Muscle layer of duodenum (tissue), 2 donors: ENCODE measurements around the gene BFSP1.

Experiments used
- H3K27ac ChIP-seq: one replicate; pipeline ENCODE4 v1.7.0; 2013; ENCODE audit warnings: mild to moderate bottlenecking, low read length
- H3K27me3 ChIP-seq: one replicate; pipeline ENCODE4 v1.7.0; 2013; ENCODE audit warnings: low read depth, mild to moderate bottlenecking, control low read depth, low read length
- H3K36me3 ChIP-seq, 2 donors: one replicate each; pipeline ENCODE4 v1.7.0; 2013; ENCODE audit warnings: low read length in 2 of 2, control low read depth in 1 of 2, mild to moderate bottlenecking in 1 of 2; ENCODE audit not compliant: insufficient read depth in 2 of 2, control insufficient read depth in 1 of 2
- H3K4me1 ChIP-seq, 2 donors: one replicate each; pipeline ENCODE4 v1.7.0; 2013; ENCODE audit warnings: low read length in 2 of 2, mild to moderate bottlenecking in 2 of 2, control low read depth in 1 of 2, moderate library complexity in 1 of 2; ENCODE audit not compliant: insufficient read depth in 2 of 2, control insufficient read depth in 1 of 2
- H3K4me3 ChIP-seq, 2 donors: one replicate each; pipeline ENCODE4 v1.7.0; 2013; ENCODE audit warnings: low read length in 2 of 2, low read depth in 1 of 2, mild to moderate bottlenecking in 1 of 2
- H3K9me3 ChIP-seq, 2 donors: one replicate each; pipeline ENCODE4 v1.7.0; 2013; ENCODE audit warnings: low read length in 2 of 2, control low read depth in 1 of 2, mild to moderate bottlenecking in 1 of 2; ENCODE audit not compliant: control insufficient read depth in 1 of 2
- donor health status: healthy.

BFSP1 gene

DNA sequence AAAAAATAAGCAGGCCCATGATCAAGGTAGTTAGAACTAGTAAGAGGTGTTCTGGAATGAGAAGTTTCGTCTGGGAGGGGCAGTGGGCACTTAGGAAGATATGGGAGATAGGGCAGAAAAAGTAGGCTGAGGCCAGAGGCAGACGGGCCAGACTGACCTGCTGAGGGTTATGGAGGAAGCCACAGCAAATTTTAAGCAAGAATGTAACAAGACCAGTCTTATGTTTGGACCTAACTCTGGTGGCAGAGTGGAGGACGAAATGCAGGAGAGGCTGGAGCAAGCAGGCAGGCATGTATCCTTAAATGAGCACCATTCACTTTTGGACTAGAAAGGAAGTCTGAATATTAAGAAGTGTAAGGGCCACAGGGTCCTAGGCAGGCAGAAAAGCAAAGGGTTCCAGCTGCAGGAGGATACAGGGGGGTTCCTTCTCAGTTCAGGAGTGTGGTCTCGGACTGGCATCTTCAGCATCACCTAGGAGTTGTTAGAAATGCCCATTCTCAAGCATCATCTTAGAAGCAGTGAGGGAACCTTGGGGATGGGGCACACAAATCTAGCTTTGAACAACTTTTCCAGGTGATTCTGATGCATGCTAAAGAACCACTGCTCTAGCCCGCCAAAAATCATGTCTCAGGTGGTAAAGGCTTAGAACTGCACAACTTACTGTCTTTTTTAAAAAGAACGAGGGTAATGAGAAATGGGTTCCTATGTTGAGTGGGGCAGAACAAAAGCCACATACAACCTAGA, 37.0 kb upstream of the BFSP1 start:
- Histone ChIP-seq H3K36me3 (peaks cover 0 to 11% of the 10 kb centered on the region in 2 donors), H3K9me3 (no peaks in the 10 kb centered on the region), H3K4me3 (peak overlapping the region; percentile 49 to 82), H3K4me1 (peaks cover 0 to 11% of the 10 kb centered on the region in 2 donors), H3K27me3 (no peaks in the 10 kb centered on the region), H3K27ac (peak overlapping the region; percentile 90)

DNA sequence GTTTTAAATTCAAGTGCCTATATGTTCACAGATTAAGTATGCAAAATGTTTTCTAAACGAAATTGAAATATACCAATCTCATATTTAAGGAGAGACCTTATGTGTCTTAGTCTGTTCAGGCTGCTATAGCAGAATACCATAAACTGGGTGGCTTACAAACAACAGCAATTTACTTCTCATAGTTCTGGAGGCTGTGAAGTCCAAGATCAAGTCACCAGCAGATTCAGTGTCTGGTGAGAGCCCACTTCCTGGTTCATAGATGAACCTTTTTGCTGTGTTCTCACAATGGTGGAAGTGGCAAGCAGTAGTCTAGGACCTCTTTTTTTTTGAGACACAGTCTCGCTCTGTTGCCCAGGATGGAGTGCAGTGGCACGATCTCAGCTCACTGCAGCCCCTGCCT, 35.2 kb upstream of the BFSP1 start:
- H3K9me3 ChIP-seq = no peaks in the 10 kb centered on the region
- no peak overlapping the region for H3K27ac ChIP-seq
- peaks cover 0 to 14% of the 10 kb centered on the region in 2 donors for H3K36me3 ChIP-seq
- no peak overlapping the region for H3K4me3 ChIP-seq
- peaks cover 0 to 8% of the 10 kb centered on the region in 2 donors for H3K4me1 ChIP-seq
- no peaks in the 10 kb centered on the region for H3K27me3 ChIP-seq

DNA sequence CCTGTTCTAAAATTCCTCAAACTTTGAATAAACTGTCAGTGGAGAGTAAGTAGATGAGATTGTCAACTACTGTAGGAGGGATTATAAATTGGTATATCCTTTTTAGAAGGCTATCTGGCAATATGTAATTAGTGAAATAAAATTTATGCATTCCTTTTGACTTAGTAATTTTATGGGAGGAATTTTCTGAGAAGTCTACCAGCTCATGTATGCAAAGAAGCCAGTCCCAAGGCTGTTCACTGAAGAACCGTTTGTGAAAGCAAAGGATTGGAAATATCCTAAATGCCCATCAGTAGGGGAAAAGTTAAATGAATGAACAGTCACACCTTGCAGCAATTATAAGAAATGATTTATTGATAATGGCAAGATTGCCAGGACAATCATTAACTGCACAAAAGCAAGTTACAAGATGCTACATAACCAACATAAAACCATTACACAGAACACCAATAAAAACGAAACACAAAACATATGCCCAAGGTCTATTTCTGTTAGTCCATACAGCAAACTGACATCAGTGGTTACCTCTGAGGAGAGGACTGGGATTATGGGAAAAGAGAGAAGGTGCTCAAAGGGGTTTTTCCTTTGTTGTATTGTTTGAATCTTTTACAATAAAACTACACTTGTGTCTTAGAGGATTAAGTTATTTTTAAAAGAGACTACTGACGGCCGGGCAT, 34.1 kb upstream of the BFSP1 start:
- no peak overlapping the region for H3K27ac ChIP-seq
- H3K9me3 ChIP-seq = no peaks in the 10 kb centered on the region
- no peaks in the 10 kb centered on the region for H3K27me3 ChIP-seq
- no peak overlapping the region for H3K4me3 ChIP-seq
- H3K36me3 ChIP-seq = peaks cover 0 to 9% of the 10 kb centered on the region in 2 donors
- H3K4me1 ChIP-seq = peaks cover 0 to 12% of the 10 kb centered on the region in 2 donors

DNA sequence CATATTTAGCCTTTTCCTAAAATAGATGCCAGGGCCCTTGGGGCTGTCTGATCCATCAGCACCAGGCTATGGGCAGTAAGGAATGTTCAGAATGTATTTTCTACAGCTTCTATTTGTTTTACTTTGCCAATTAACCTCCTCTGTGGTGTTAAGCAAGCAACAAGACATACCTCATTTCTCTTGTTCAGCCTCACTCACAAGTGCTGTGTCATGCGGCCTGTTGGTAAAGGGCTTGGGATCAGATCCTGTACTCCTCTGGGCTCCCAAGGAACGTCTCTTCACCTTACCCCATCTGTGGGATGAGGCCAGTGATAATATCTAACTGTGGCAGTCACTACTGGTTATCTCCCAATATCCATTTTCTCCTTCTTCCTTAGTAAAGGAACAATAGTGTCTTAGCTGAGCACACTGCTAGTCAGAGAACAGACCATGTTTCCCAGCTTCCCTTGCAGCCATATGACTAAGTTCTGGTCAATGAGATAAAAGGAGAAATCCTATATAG, 31.7 kb upstream of the BFSP1 start:
- H3K27me3 ChIP-seq = no peaks in the 10 kb centered on the region
- peaks cover 0 to 11% of the 10 kb centered on the region in 2 donors for H3K36me3 ChIP-seq
- peak overlapping the region; percentile 81 for H3K27ac ChIP-seq
- peaks cover 13 to 17% of the 10 kb centered on the region in 2 donors for H3K4me1 ChIP-seq
- H3K4me3 ChIP-seq = no peak overlapping the region
- no peaks in the 10 kb centered on the region for H3K9me3 ChIP-seq

DNA sequence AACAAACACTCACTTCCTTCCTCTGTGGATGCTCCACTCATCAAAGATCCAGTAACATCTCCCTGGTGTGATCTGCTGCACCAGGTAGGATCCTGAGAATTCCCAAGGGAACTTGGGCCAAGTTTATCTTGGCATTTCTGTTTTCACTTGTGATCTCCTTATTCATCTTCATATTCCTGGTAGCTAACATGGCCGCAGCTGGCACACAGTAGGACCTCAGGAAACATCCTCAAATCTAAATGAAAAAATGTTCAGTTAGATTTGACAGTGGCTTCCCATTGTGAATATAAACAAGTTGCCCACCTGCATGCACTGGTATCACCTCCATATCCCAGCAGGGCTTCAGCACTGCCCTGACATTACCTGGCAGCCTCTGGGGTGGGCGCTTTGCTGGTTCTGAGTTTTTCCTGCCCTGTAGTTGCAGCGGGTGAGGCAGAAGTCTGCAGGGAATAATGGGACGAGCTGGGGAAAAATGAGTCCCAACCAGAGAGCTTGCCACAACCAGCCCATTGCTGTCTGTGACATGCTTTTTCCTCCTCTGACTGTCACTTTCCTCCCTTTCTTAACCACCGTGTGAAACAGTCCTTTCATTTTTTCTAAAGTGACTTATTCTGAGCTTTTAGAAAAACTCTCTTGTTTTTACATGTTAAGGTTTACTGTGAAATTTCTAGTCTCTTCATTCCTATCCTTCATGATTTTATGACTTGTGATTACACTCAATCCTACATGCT, 29.3 kb upstream of the BFSP1 start:
- peak overlapping the region; percentile 18 for H3K27ac ChIP-seq

DNA sequence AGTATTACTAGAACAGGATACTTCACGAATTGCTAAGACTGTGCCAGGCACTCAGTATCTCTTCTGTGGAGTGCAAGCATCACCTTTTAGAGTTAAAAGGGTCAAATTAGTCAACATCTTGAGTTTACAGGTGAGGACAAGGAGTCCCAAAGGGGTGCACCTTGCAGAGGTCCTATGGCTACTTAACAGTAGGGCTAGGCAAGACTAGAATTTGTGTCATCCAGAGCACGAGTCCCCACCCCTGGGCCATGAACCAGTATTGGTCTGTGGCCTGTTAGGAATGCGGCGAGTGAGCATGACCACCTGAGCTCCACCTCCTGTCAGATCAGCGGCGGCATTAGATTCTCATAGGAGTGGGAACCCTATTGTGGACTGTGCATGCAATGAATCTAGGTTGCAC, 28.2 kb upstream of the BFSP1 start:
- H3K27ac ChIP-seq = peak overlapping the region; percentile 96
- H3K9me3 ChIP-seq = no peaks in the 10 kb centered on the region
- peaks cover 24 to 32% of the 10 kb centered on the region in 2 donors for H3K4me1 ChIP-seq
- H3K4me3 ChIP-seq = no peak overlapping the region
- no peaks in the 10 kb centered on the region for H3K27me3 ChIP-seq
- peaks cover 0 to 13% of the 10 kb centered on the region in 2 donors for H3K36me3 ChIP-seq

More for the DNA sequence above, 29.3 kb upstream of the BFSP1 start:
- H3K4me3 ChIP-seq = no peak overlapping the region
- H3K9me3 ChIP-seq = no peaks in the 10 kb centered on the region
- peaks cover 0 to 13% of the 10 kb centered on the region in 2 donors for H3K36me3 ChIP-seq
- peaks cover 24 to 32% of the 10 kb centered on the region in 2 donors for H3K4me1 ChIP-seq
- no peaks in the 10 kb centered on the region for H3K27me3 ChIP-seq

DNA sequence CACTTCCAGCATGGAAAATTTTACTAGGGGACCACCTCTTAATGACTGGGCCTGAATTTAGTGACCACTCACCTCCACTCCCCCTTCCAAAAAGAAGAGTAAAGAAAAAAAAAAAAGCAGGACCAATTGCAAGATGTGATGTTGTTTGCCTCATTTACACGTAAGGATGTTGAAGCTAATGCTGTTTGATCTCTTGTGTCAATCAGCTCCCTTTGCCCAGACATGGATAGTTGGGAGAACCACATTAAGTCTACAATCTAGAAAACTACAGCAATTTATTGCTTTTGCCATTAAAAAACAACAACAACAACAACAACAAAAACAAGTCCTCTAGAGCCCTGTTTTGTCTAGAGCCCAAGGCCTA, 27.7 kb upstream of the BFSP1 start:
- Histone ChIP-seq H3K27me3 (no peaks in the 10 kb centered on the region), H3K36me3 (peaks cover 0 to 13% of the 10 kb centered on the region in 2 donors), H3K4me3 (peak overlapping the region in 1 of 2 donors; percentile 52), H3K4me1 (peaks cover 24 to 32% of the 10 kb centered on the region in 2 donors), H3K27ac (peak overlapping the region; percentile 96), H3K9me3 (no peaks in the 10 kb centered on the region)

DNA sequence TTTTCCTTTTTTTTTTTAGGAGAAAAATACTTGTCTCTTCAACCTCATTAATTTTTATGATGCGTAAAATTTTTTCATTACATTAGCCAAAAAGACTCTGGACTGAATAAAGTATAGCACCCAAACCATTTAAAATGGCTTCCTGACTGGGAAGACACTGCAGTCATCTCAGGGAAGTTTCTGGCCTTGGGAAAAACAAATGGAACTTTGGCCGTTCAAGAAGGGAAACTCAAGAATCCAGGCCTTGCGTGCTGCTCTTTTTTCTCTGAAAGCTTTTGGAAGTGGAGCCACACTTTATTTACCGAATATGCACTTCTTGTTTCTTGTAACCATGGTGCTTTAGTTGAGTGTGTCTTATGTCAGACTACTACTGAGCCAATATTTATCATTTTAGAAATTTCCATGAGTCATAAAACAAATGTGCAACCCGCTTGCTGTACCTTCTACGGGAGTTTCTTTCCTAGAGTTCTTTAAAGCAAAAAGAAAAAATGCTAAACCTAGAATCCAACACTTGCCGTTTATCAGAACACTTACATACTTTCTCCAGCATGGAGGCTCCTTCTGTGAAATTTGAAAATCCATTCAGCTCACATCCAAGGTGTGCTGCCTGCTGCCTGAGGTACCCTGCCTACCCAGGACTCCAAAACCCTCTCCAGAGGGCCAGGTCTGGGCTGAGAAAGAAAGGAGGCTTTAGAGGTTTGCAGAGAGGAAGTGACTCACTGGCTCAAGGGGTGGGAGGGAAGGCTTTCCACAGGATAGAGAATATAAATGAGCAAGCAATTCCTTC, 27.2 kb upstream of the BFSP1 start:
- peak overlapping the region; percentile 96 for H3K27ac ChIP-seq
- H3K4me1 ChIP-seq = peaks cover 24 to 32% of the 10 kb centered on the region in 2 donors
- no peaks in the 10 kb centered on the region for H3K9me3 ChIP-seq
- peak overlapping the region in 1 of 2 donors; percentile 52 for H3K4me3 ChIP-seq
- peaks cover 0 to 13% of the 10 kb centered on the region in 2 donors for H3K36me3 ChIP-seq
- no peaks in the 10 kb centered on the region for H3K27me3 ChIP-seq

DNA sequence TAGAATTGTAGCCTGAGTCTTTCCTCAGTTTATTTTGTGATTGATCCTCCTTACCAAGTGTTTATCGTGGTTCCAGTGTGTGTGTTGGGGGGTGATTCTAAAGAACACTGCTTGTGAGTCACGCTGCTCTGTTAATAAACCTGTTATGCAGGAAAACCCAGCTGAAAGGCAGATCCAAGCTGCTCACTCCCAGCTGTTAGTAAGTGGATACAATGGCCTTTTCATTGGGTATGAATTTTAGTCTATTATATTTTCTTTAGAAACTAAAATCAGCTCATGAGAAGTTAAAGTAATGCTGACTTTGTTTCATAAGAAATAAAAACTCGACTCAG, 26.5 kb upstream of the BFSP1 start:
- Histone ChIP-seq H3K27ac (peak overlapping the region; percentile 96), H3K27me3 (no peaks in the 10 kb centered on the region), H3K9me3 (no peaks in the 10 kb centered on the region), H3K4me3 (peak overlapping the region in 1 of 2 donors; percentile 22), H3K36me3 (peaks cover 0 to 11% of the 10 kb centered on the region in 2 donors), H3K4me1 (peaks cover 24 to 32% of the 10 kb centered on the region in 2 donors)

DNA sequence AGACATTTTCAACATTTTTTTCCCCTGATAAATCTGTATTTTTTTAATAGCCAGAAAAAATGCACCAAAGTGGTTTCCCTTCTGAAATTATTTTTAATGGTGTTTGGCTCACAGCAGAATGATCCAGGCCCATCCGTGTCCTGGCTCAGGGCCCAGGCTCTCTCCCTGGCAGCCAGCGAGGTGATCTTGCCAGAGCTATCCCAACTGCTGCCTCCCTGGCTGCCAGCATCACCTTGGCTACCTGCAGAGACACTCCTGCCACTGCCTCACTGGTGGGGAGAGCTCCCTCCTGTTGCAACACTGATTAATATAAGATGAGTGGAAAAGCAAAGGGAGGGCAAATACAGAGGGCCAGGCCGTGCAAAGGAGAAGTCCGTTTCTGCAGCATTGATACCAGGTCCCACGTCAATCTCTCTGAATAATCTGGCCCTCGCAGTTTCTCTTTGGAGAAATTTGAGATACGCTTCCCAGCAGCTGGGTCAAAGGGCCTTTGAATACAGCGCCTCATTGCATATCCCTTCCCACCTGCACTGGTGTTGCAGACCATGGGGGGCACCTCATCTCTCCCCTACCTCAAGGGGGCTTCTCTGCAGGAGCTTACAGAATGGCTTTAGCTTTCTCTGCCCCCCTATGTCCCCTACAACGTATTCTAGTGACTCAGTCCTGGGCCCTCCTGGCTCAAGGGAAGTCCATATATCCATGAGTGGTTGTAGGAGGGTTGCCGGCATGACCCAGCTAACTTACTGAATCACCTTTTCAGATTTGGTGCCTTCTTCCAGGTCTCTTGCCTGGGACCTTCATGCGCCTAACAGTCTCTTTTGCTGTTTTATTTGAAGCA, 25.9 kb upstream of the BFSP1 start:
- peak overlapping the region; percentile 96 for H3K27ac ChIP-seq
- no peaks in the 10 kb centered on the region for H3K27me3 ChIP-seq
- peaks cover 0 to 11% of the 10 kb centered on the region in 2 donors for H3K36me3 ChIP-seq
- no peaks in the 10 kb centered on the region for H3K9me3 ChIP-seq
- H3K4me1 ChIP-seq = peaks cover 24 to 32% of the 10 kb centered on the region in 2 donors
- H3K4me3 ChIP-seq = peak overlapping the region in 1 of 2 donors; percentile 22
